DMS153 treated with DMSO at 0.1 percent for 48 hours (cell line): Measurements from ENCODE around the gene SLC19A3.

Experiments
- DNase-seq: peaks from one replicate; lab custom pipeline; 2025; ENCODE audit not compliant: unreplicated experiment; lab: John Stamatoyannopoulos, UW

SLC19A3 gene

GRCh38 chr2:227634201-227634600 lies 83.6 kb downstream of the SLC19A3 start:
- DNase-seq = no peak
